Heart right ventricle (tissue), 16 donors: ENCODE measurements around the gene SLC6A12. TPM values are rescaled to one million over a fixed set of nuclear protein-coding genes. Genes with fewer than 3 reads are reported as not detected.

Experiments used
- ATAC-seq, 8 donors: fragments of 200-7000 bp; cut with Tn5 transposase; one replicate each; pipeline ENCODE4 v1.9.1; 2020; ENCODE audit warnings: mild to moderate bottlenecking in 8 of 8, moderate library complexity in 8 of 8, moderate number of reproducible peaks in 1 of 8
- DNase-seq, 2 donors: peaks; one replicate each; pipeline ENCODE4 v3.0.0-alpha.2; 2020
- H3K27ac ChIP-seq, 10 donors: fragments of 200-600 bp; sonication (generic) in 2 of 10; one replicate each; pipeline versions ENCODE4 v1.5.0 to v1.8.0; 2020 to 2022; ENCODE audit warnings: mild to moderate bottlenecking in 3 of 10
- H3K27me3 ChIP-seq, 7 donors: fragments of 200-600 bp; one replicate each; pipeline ENCODE4 v1.8.0; 2021 to 2022; ENCODE audit warnings: mild to moderate bottlenecking in 2 of 7
- H3K36me3 ChIP-seq, 9 donors: fragments of 200-600 bp; sonication (generic) in 1 of 9; one replicate each; pipeline versions ENCODE4 v1.5.0 to v1.8.0; 2020 to 2022; ENCODE audit warnings: mild to moderate bottlenecking in 2 of 9
- H3K4me1 ChIP-seq, 9 donors: fragments of 200-600 bp; sonication (generic) in 1 of 9; one replicate each; pipeline versions ENCODE4 v1.5.0 to v1.8.0; 2020 to 2022; ENCODE audit warnings: mild to moderate bottlenecking in 4 of 9
- H3K4me3 ChIP-seq, 10 donors: fragments of 200-600 bp; sonication (generic) in 2 of 10; one replicate each; pipeline versions ENCODE4 v1.5.0 to v1.8.0; 2020 to 2022; ENCODE audit warnings: mild to moderate bottlenecking in 7 of 10, moderate library complexity in 2 of 10
- H3K9me3 ChIP-seq, 11 donors: fragments of 200-600 bp in 10 of 11; sonication (generic) in 2 of 11; one replicate each; pipeline versions ENCODE4 v1.5.0 to v1.8.0; 2013 to 2022; ENCODE audit warnings: mild to moderate bottlenecking in 2 of 11, control low read depth in 1 of 11, moderate library complexity in 1 of 11
- WGBS, 2 donors: extraction: QIAGEN DNeasy Blood & Tissue Kit; methylation state at CpG; one replicate each; pipeline ENCODE4 v1.1.7; 2013; ENCODE audit warnings: inconsistent platforms in 1 of 2; 5-methylcytosine and 5-hydroxymethylcytosine counted together
- intact Hi-C, 10 donors: fragments of 100-400 bp; cut with DNase I; formaldehyde crosslinking; loops; one replicate each; pipeline versions ENCODE4 v1.11.1 to v1.14.2; 2022
- polyA plus RNA-seq, 2 donors: library from polyadenylated mRNA; stranded (reverse); fragments of 200-250 nt; gene quantifications; one replicate each; pipeline ENCODE4 v1.2.3, GENCODE V29; 2013
- total RNA-seq, 10 donors: library from RNA; stranded (reverse); fragmentation: NEBNext Ultra II Directional in 3 of 10; extraction: Animal tissue kit (Norgen Biotek cat#: 25700) in 3 of 10; gene quantifications; one replicate each; pipeline versions ENCODE4 v1.2.1 to v1.2.4, GENCODE V29; 2021 to 2023
- TF ChIP-seq, protein P1 (sequence below), 9 donors: fragments of 200-600 bp; sonication (generic) in 2 of 9; IDR thresholded peaks; one replicate each; pipeline versions ENCODE4 v1.5.0 to v1.8.0; 2021 to 2022; ENCODE audit warnings: antibody characterized with exemption in 9 of 9, mild to moderate bottlenecking in 5 of 9, moderate library complexity in 1 of 9
- donor health status: Arrhythmogenic right ventricular cardiomyopathy.
- donor health status: ischemic (EF 13 %, LVEDD 7.1; RV severe dilation, severe dysfunction).
- donor health status: healthy with polysubstance abuse.
- donor health status: DM: no; HTN: yes; CAD: no.
- donor health status: DM: no; HTN: no; CAD: no.
- donor health status: ischemic (EF 25% LVEDD 6.9; RV normal size, moderate dysfunction).
- donor health status: ischemic (EF 25% LVEDD 5.7; RV mildly dilated, moderate dysfunction).
- donor health status: healthy.
- donor health status: DM: yes; HTN: yes; CAD: no.
- donor health status: Ischemic cardiomyopathy.
- donor health status: ischemic (EF 35%, LVEDD 5.7; RV mildly dilated, moderate dysfunction).
- donor health status: nonischemic (EF 11% LVEDD 7.7; RV severe dilation, severe dysfunction).
- donor health status: DM: yes; HTN: yes; CAD: no.
- donor health status: PGD.
- donor health status: ischemic (EF 29% LVEDD 5.4; RV normal size, mild dysfunction).
- donor health status: nonischemic (EF 23%, LVEDD 6.1; RV moderate dilation, normal function).

The SLC6A12 gene
- total and polyA plus RNA-seq, 12 donors: 0.14 to 1.4 (median 0.74) TPM

DNA sequence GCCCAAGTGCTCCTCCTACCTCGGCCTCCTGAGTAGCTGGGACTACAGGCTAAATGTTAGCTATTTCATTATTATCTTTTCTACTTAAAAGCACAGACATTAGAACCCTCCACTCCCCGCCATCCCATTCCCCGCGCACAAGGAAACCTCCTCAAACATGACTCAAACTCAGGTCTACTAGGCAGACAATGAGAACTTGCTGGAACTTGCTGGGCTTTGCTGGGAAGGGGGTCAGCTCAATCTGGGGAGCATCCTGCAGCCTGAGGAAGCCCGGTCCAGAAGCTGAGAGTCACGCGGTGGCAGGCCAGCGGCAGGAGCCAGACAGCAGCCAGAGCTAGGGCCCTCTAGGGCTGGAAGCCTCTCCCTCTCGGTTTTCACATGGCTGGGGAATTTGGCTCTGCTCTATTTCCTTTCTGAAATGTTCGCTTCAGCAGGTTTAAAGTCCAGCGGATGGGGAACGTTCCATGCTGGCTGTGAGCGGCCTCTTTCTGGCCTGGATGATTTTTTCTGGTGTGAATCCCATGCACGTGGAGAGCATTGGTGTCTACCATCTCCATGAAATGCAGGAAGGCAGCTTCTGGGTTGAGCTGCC is 68.5 kb downstream of the SLC6A12 start:
- DNase-seq (no peak), ATAC-seq (peak in 3 of 8 donors; percentile 32 to 43 (median 40))
- WGBS, 2 donors: 60 to 64% methylated on average over 14 of the region's 14 CpGs
- Histone ChIP-seq H3K4me3 (no peak overlapping the region), H3K9me3 (no peaks in the 10 kb centered on the region), H3K4me1 (peaks cover 0 to 14% (median 0%) of the 10 kb centered on the region in 9 donors), H3K36me3 (no peaks in the 10 kb centered on the region), H3K27ac (no peak overlapping the region), H3K27me3 (peaks cover 0 to 12% (median 6%) of the 10 kb centered on the region in 7 donors)
- intact Hi-C loops: no loop called here
- TF ChIP-seq, protein P1, sequence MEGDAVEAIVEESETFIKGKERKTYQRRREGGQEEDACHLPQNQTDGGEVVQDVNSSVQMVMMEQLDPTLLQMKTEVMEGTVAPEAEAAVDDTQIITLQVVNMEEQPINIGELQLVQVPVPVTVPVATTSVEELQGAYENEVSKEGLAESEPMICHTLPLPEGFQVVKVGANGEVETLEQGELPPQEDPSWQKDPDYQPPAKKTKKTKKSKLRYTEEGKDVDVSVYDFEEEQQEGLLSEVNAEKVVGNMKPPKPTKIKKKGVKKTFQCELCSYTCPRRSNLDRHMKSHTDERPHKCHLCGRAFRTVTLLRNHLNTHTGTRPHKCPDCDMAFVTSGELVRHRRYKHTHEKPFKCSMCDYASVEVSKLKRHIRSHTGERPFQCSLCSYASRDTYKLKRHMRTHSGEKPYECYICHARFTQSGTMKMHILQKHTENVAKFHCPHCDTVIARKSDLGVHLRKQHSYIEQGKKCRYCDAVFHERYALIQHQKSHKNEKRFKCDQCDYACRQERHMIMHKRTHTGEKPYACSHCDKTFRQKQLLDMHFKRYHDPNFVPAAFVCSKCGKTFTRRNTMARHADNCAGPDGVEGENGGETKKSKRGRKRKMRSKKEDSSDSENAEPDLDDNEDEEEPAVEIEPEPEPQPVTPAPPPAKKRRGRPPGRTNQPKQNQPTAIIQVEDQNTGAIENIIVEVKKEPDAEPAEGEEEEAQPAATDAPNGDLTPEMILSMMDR (IDR thresholded peaks at IDR 0.05): no peak

DNA sequence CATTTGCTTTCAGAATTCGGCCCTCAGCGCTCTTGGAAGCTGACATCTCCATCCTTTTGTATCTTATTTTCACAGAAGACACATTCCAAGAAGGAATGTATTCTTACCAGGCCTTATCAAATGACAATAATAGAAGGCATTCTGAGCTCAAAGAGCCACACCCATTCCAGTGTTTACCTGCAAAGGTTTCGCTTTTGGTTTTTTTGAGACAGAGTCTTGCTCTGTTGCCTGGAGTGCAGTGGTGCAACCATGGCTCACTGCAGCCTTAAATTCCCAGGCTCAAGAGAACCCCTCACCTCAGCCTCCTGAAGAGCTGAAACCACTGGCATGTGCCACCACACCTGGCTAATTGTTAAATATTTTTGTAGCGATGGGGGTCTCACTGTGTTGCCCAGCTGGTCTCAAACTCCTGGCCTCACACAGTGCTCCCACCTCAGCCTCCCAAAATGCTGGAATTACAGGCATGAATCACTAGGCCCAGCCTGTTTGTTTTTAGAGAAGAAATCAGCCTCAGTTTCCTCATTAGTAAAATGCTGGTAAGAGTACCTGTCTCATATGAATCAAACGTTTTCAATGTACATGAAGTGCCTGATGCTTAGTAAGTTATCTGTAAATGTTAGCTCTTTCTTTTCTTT is 69.2 kb downstream of the SLC6A12 start:
- ATAC-seq: no peak
- Histone ChIP-seq H3K9me3 (no peaks in the 10 kb centered on the region), H3K27me3 (peaks cover 0 to 19% (median 11%) of the 10 kb centered on the region in 7 donors), H3K36me3 (no peaks in the 10 kb centered on the region), H3K4me1 (peaks cover 0 to 21% (median 0%) of the 10 kb centered on the region in 9 donors), H3K27ac (no peak overlapping the region), H3K4me3 (no peak overlapping the region)
- no peak for DNase-seq
- 77 to 82% methylated on average over 5 of the region's 5 CpGs for WGBS, 2 donors
- TF ChIP-seq, protein P1 (IDR thresholded peaks at IDR 0.05): no peak
- intact Hi-C loops: no loop called here

DNA sequence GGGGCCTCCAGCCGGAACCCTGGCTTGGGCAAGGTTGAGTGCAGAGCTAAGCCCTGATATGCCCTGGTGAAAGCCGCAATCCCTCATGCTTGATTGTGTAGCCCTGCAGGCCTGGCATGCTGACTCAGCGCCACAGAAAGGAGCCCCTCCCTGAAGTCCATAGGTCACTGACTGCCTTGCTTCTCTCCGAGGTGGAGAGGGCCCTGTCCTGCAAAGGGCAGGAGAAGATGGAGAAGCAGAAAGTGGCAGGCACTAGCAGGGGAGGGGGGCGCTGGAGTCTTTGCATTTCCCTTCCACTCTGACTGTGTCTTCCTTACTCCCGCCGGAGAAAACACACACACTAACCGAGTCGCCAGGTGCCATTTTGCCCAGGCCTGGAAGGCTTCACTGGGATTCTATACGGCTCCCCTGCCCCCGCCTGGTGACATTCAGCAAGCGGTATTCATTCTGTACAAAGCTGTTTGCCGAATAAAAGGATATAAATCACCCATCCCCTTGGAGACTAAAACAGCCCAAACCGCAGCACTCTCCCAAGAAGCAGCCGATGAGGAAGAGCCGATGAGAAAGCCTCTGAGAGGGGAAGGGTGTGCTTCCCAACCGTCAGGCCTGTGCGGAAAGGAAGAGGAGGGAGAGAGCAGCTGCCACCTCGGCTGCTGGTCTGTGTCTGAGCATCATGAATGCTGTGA is 69.8 kb downstream of the SLC6A12 start:
- Histone ChIP-seq H3K27ac (no peak overlapping the region), H3K4me3 (no peak overlapping the region), H3K4me1 (peaks cover 0 to 28% (median 7%) of the 10 kb centered on the region in 9 donors), H3K27me3 (peaks cover under 1 to 26% (median 15%) of the 10 kb centered on the region in 7 donors), H3K9me3 (no peaks in the 10 kb centered on the region), H3K36me3 (no peaks in the 10 kb centered on the region)
- TF ChIP-seq, protein P1 (IDR thresholded peaks at IDR 0.05): no peak
- WGBS, 2 donors: 72 to 80% methylated on average over 19 of the region's 19 CpGs
- intact Hi-C loops: no loop called here
- ATAC-seq (no peak), DNase-seq (no peak)

DNA sequence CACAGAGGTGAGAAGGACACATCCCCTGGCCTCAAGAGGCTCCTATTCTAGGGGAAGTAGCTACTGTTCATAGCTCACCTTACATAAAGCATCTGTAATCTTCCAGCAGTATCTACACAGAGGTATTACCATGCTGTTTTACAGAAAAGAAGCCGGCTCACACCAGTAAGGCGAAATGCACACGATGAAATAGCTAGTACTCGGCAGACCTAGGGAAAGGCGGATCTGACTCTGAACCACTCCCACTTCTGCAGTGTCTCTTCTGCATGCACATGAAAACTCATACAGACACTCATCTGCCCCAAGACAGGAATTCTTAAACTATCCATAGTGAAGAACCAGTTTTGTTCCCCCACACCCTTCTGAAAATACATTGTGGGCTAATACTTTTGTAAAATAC is 73.8 kb downstream of the SLC6A12 start:
- no peak for ATAC-seq
- TF ChIP-seq, protein P1 (IDR thresholded peaks at IDR 0.05): no peak
- H3K36me3 ChIP-seq: no peaks in the 10 kb centered on the region
- peaks cover 0 to 29% (median 11%) of the 10 kb centered on the region in 9 donors for H3K4me1 ChIP-seq
- intact Hi-C loops: no loop called here
- H3K27ac ChIP-seq: no peak overlapping the region
- no peaks in the 10 kb centered on the region for H3K9me3 ChIP-seq
- peaks cover 5 to 41% (median 31%) of the 10 kb centered on the region in 7 donors for H3K27me3 ChIP-seq
- no peak for DNase-seq
- H3K4me3 ChIP-seq: peak overlapping the region in 5 of 10 donors; percentile 49 to 61 (median 56)
- WGBS, 2 donors: 70 to 77% methylated on average over 5 of the region's 5 CpGs

Other genes starting within 250 kb of the SLC6A12 start
- 1 to 10 TPM in 6 of 10 donors, under 1 TPM in 4; 0.32 to 2.1 (median 1.1) TPM for gene IQSEC3, start 147.4 kb downstream of the SLC6A12 start, total RNA-seq
- 1 to 10 TPM in 1 of 2 donors, under 1 TPM in 1; 0.30 to 2.7 TPM for gene IQSEC3, start 147.4 kb downstream of the SLC6A12 start, polyA plus RNA-seq
- gene SLC6A13, start 48.7 kb upstream of the SLC6A12 start, total RNA-seq: 1 to 10 TPM; 1.5 to 6.1 (median 3.2) TPM
- gene SLC6A13, start 48.7 kb upstream of the SLC6A12 start, polyA plus RNA-seq: 1 to 10 TPM in 1 of 2 donors, under 1 TPM in 1; 0.87 to 5.6 TPM
- 10 to 100 TPM; 28.6 to 46.0 (median 34.8) TPM for gene KDM5A, start 175.2 kb upstream of the SLC6A12 start, total RNA-seq
- 1 to 10 TPM; 3.0 to 8.2 TPM for gene KDM5A, start 175.2 kb upstream of the SLC6A12 start, polyA plus RNA-seq
- 1 to 10 TPM; 1.8 to 4.5 (median 3.6) TPM for gene CCDC77, start 187.5 kb upstream of the SLC6A12 start, total RNA-seq
- 1 to 10 TPM; 2.4 to 4.2 TPM for gene CCDC77, start 187.5 kb upstream of the SLC6A12 start, polyA plus RNA-seq
- gene B4GALNT3, start 245.8 kb upstream of the SLC6A12 start, total RNA-seq: 10 to 100 TPM; 19.6 to 53.5 (median 36.5) TPM
- 10 to 100 TPM; 14.1 to 58.7 TPM for gene B4GALNT3, start 245.8 kb upstream of the SLC6A12 start, polyA plus RNA-seq